ENCODE measurements around the gene EFNB2.

DNA sequence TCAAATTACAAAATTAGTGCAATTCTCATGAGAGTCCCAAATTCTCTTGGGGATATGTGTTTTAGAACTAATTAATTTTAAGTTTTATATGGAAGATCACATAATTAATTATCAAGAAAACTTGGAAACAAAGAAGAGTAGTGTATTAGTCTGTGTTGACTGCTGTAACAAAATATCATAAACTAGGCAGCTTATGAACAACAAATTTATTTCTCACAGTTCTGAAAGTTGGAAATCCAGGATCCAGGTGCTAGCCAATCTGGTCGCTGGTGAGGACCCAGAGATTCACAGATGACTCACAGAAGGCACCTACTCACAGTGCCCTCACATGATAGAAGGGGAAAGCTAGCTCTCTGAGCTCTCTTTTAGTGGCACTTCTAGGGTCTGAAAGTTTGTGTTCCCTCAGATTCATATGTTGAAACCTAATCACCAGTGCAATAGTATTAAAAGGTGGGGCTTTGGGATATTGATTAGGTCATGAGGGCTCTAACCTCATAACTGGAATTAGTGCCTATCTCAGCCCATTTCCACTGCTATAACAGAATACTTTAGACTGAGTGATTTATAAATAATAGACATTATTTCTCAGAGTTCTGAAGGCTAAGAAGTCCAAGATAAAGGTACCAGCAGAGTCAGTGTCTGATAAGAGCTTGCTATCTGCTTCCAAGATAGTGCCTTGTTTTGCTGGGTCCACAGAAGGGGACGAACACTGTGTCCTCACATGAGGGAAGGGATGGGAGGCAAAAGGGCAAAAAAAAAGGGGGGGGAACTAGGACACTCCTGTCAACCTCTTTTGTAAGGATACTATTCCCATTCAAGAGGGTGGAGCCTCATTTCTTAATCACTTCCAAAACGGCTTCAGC is 34.0 kb upstream of the EFNB2 start:
- no peak for TF ChIP-seq POLR2A (IDR thresholded peaks at IDR 0.05)
- TF ChIP-seq CTCF (IDR thresholded peaks at IDR 0.05): no peak
- TF ChIP-seq POLR2AphosphoS5 (IDR thresholded peaks at IDR 0.05): no peak
- TF ChIP-seq EP300 (IDR thresholded peaks at IDR 0.05): no peak

All from sigmoid colon (tissue), 4 donors.